Measurements from ENCODE around the gene SNX13.

Gene SNX13

DNA sequence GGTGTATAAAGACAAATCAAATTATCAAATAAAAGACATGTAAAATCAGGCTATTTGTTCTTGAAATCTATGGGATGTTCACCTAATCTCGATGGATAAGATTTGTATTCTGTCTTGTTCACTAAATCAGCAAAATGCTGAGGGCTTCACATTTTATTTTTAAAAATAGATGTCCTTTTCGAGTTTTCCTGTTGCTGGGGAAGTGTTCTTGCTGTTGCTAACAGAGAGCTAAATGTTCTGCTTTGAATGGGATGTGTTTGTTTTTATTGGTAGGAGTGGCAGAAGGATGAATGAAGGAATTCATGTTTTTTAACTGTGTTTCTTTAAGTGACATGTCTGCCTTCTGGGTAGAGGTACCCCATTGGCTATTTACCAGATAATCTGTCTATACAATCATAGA lies 7.3 kb upstream of the SNX13 start:
- H3K4me3 ChIP-seq (ENCODE audit: low read length in 2 of 2): no peak overlapping the region
- H3K27me3 ChIP-seq (ENCODE audit: control insufficient read depth in 2 of 2, insufficient read depth in 2 of 2, low read length in 2 of 2): no peaks in the 10 kb centered on the region
- H3K36me3 ChIP-seq (ENCODE audit: control insufficient read depth in 2 of 2, insufficient read depth in 2 of 2, low read length in 2 of 2): no peaks in the 10 kb centered on the region
- no peaks in the 10 kb centered on the region for H3K9me3 ChIP-seq (ENCODE audit: control insufficient read depth in 2 of 2, low read length in 2 of 2)
- H3K4me1 ChIP-seq (ENCODE audit: control insufficient read depth in 2 of 2, insufficient read depth in 2 of 2, low read length in 2 of 2): no peaks in the 10 kb centered on the region
- no peak overlapping the region for H3K27ac ChIP-seq (ENCODE audit: low read depth in 2 of 2, low read length in 2 of 2)
- H3K9ac ChIP-seq (ENCODE audit: low read depth in 1 of 2, low read length in 2 of 2): no peak overlapping the region

DNA sequence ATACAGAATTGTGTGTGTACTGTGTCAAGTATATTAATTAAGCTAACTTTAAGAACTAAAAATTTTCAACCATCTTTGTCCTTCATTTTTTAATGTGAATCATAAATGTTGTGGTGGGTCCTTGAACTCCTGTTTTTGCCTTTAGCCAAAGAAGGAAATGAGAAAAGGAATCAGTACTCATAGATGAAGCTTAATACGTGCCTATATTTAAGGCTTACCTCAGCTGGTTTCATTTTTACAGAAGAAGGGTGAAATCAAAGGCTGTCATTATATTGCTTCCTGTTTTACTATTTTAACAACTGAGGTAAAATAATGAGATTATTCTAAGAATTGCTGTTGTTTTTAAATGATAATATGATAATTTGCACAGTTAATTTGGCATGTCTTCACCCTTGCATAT lies 6.3 kb upstream of the SNX13 start:
- H3K36me3 ChIP-seq (ENCODE audit: control insufficient read depth in 2 of 2, insufficient read depth in 2 of 2, low read length in 2 of 2): no peaks in the 10 kb centered on the region
- H3K4me3 ChIP-seq (ENCODE audit: low read length in 2 of 2): no peak overlapping the region
- no peaks in the 10 kb centered on the region for H3K9me3 ChIP-seq (ENCODE audit: control insufficient read depth in 2 of 2, low read length in 2 of 2)
- no peak overlapping the region for H3K27ac ChIP-seq (ENCODE audit: low read depth in 2 of 2, low read length in 2 of 2)
- H3K4me1 ChIP-seq (ENCODE audit: control insufficient read depth in 2 of 2, insufficient read depth in 2 of 2, low read length in 2 of 2): no peaks in the 10 kb centered on the region
- no peak overlapping the region for H3K9ac ChIP-seq (ENCODE audit: low read depth in 1 of 2, low read length in 2 of 2)
- H3K27me3 ChIP-seq (ENCODE audit: control insufficient read depth in 2 of 2, insufficient read depth in 2 of 2, low read length in 2 of 2): no peaks in the 10 kb centered on the region

DNA sequence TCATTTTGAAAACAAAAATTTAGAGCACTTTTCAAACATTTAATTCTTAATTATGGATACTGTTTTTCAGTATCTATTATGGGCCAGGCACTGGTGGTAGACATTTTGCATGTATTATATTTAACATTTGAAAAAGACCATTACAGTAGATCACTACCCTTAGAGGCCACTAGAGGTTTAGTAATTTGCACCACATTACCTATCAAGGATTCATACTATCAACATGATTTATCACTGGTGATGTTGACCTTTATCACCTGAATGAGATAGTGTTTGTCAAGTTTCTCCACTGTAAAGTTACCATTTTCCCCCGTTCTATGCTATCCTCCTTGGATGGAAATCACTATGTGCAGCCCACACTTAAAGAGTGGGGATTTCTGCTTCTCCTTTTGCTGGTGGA lies 4.4 kb upstream of the SNX13 start:
- no peaks in the 10 kb centered on the region for H3K36me3 ChIP-seq (ENCODE audit: control insufficient read depth in 2 of 2, insufficient read depth in 2 of 2, low read length in 2 of 2)
- peaks cover 0 to 5% of the 10 kb centered on the region in 2 donors for H3K4me1 ChIP-seq (ENCODE audit: control insufficient read depth in 2 of 2, insufficient read depth in 2 of 2, low read length in 2 of 2)
- no peak overlapping the region for H3K4me3 ChIP-seq (ENCODE audit: low read length in 2 of 2)
- H3K27me3 ChIP-seq (ENCODE audit: control insufficient read depth in 2 of 2, insufficient read depth in 2 of 2, low read length in 2 of 2): no peaks in the 10 kb centered on the region
- no peak overlapping the region for H3K9ac ChIP-seq (ENCODE audit: low read depth in 1 of 2, low read length in 2 of 2)
- H3K9me3 ChIP-seq (ENCODE audit: control insufficient read depth in 2 of 2, low read length in 2 of 2): no peaks in the 10 kb centered on the region
- H3K27ac ChIP-seq (ENCODE audit: low read depth in 2 of 2, low read length in 2 of 2): no peak overlapping the region

DNA sequence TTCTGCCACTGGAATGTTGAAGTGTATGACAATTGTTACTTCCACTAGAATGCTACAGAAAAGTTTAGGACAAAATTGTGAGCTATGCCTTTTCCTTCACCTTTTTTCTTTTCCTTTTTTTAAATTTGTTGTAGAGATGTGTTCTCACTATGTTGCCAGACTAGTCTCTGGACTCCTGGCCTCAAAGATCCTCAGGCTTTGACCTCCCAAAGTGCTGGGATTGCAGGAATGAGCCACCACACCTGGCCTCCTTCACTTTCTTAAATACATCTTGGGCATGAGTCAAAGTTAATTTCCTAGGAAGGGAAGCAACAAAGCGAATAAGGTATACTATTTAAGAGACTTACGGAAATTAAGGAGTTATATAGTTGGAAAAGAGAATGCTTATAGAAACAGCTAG lies 2.7 kb upstream of the SNX13 start:
- Histone ChIP-seq H3K27ac (ENCODE audit: low read depth in 2 of 2, low read length in 2 of 2) (no peak overlapping the region), H3K9me3 (ENCODE audit: control insufficient read depth in 2 of 2, low read length in 2 of 2) (no peaks in the 10 kb centered on the region), H3K36me3 (ENCODE audit: control insufficient read depth in 2 of 2, insufficient read depth in 2 of 2, low read length in 2 of 2) (no peaks in the 10 kb centered on the region), H3K9ac (ENCODE audit: low read depth in 1 of 2, low read length in 2 of 2) (no peak overlapping the region), H3K4me3 (ENCODE audit: low read length in 2 of 2) (no peak overlapping the region), H3K4me1 (ENCODE audit: control insufficient read depth in 2 of 2, insufficient read depth in 2 of 2, low read length in 2 of 2) (peaks cover 0 to 13% of the 10 kb centered on the region in 2 donors), H3K27me3 (ENCODE audit: control insufficient read depth in 2 of 2, insufficient read depth in 2 of 2, low read length in 2 of 2) (no peaks in the 10 kb centered on the region)

DNA sequence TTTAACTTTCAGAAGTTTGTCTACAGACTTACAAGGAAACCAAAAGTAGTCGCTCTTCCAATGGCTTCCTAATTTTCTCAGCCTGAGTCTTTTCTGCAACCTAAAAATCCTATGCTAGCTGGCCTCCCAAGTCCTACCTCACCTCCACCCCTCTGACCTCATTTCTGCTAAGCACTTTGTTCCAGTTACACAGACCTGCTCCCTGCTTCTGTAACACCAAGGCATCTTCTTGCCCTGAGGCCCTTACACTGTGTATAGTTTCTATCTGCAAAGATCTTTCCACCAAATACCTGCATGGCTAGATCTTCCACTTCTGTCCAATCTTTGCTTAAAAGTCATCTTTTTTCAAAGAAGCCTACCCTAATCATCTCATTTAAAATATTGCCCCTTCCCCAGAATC lies 1.9 kb upstream of the SNX13 start:
- Histone ChIP-seq H3K4me1 (ENCODE audit: control insufficient read depth in 2 of 2, insufficient read depth in 2 of 2, low read length in 2 of 2) (peaks cover 0 to 16% of the 10 kb centered on the region in 2 donors), H3K4me3 (ENCODE audit: low read length in 2 of 2) (no peak overlapping the region), H3K9ac (ENCODE audit: low read depth in 1 of 2, low read length in 2 of 2) (no peak overlapping the region), H3K9me3 (ENCODE audit: control insufficient read depth in 2 of 2, low read length in 2 of 2) (no peaks in the 10 kb centered on the region), H3K27me3 (ENCODE audit: control insufficient read depth in 2 of 2, insufficient read depth in 2 of 2, low read length in 2 of 2) (no peaks in the 10 kb centered on the region), H3K27ac (ENCODE audit: low read depth in 2 of 2, low read length in 2 of 2) (no peak overlapping the region), H3K36me3 (ENCODE audit: control insufficient read depth in 2 of 2, insufficient read depth in 2 of 2, low read length in 2 of 2) (no peaks in the 10 kb centered on the region)

DNA sequence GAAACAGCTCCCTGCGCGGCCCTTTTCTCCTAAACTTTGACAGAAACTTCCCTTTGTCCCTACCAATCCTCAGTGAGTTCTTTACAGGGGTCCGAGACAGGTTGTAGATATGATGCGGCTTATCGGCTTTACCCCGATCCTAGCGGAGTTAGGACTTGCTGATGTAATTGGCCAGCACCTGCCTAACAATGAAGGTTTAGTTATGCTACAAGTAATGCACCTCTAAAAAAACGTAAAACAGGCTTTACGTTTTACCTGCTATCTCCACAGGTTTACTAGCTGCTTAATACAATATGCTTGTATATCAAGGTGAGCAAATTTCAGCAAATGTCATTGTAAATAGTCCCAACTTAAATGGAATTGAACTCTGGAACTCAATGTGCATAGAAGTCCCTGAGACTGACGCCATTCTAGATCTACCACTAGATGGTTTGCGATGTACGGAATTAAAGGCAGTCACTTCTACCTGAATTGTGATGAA lies 697 bp upstream of the SNX13 start:
- Histone ChIP-seq H3K4me3 (ENCODE audit: low read length in 2 of 2) (peak overlapping the region; percentile 80 to 98), H3K4me1 (ENCODE audit: control insufficient read depth in 2 of 2, insufficient read depth in 2 of 2, low read length in 2 of 2) (peaks cover 0 to 16% of the 10 kb centered on the region in 2 donors), H3K9me3 (ENCODE audit: control insufficient read depth in 2 of 2, low read length in 2 of 2) (no peaks in the 10 kb centered on the region), H3K9ac (ENCODE audit: low read depth in 1 of 2, low read length in 2 of 2) (peak overlapping the region; percentile 96 to 97), H3K27ac (ENCODE audit: low read depth in 2 of 2, low read length in 2 of 2) (peak overlapping the region; percentile 88 to 92), H3K36me3 (ENCODE audit: control insufficient read depth in 2 of 2, insufficient read depth in 2 of 2, low read length in 2 of 2) (no peaks in the 10 kb centered on the region), H3K27me3 (ENCODE audit: control insufficient read depth in 2 of 2, insufficient read depth in 2 of 2, low read length in 2 of 2) (no peaks in the 10 kb centered on the region)

DNA sequence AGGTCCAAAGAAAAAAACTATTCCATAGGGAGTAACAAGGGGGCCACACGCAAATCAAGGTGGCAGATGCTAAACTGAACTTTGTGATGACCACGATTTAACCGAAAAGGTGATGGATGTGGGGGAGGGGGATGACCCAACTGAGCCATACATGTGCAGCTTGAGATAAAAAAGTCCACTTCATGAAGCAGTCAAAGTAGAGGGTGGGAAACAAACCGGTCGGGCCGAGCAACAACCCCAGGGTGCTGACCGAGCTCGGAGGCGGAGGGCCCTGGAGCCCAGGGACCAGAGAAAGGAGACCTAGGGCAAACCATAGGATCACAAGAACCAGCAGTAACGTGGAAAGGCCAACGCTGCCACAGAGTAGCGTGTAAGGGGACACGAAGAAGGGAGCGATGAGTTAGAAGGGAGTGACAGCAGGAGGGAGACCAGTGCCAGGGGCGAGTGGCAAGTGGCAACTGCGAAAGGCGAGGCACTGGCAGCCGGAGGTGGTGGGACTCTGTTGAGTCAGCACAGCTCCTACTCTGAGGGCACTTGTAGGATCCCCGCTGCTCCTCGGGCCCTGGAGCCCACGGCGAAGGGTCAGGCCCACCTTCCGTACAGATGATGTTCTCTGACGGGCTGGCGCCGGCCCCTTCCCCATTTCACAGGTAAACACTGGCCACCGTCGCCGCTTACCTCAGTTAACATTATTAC lies 540 bp downstream of the SNX13 start:
- peak overlapping the region; percentile 88 to 92 for H3K27ac ChIP-seq (ENCODE audit: low read depth in 2 of 2, low read length in 2 of 2)
- no peaks in the 10 kb centered on the region for H3K36me3 ChIP-seq (ENCODE audit: control insufficient read depth in 2 of 2, insufficient read depth in 2 of 2, low read length in 2 of 2)
- peak overlapping the region; percentile 96 to 97 for H3K9ac ChIP-seq (ENCODE audit: low read depth in 1 of 2, low read length in 2 of 2)
- H3K27me3 ChIP-seq (ENCODE audit: control insufficient read depth in 2 of 2, insufficient read depth in 2 of 2, low read length in 2 of 2): no peaks in the 10 kb centered on the region
- peak overlapping the region; percentile 80 to 98 for H3K4me3 ChIP-seq (ENCODE audit: low read length in 2 of 2)
- H3K9me3 ChIP-seq (ENCODE audit: control insufficient read depth in 2 of 2, low read length in 2 of 2): no peaks in the 10 kb centered on the region
- H3K4me1 ChIP-seq (ENCODE audit: control insufficient read depth in 2 of 2, insufficient read depth in 2 of 2, low read length in 2 of 2): peaks cover 0 to 16% of the 10 kb centered on the region in 2 donors

DNA sequence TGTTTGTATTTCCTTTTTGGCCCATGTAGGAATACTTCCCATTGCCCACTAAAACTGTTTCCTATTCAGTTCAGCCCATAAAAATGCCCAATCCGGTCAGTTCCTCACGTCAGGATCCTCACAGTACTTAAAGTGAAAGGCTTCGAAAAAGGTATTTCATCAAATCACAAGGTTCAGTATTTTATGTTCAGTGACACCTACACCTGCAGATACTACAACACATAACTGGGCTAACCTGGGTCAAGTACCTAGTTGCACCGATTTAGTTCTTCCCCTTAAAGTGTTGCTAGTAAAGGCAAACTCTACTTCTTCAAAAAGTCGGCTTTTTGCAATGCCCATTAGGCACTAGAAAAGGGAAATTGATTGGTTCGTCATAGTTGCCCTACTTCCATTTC lies 1.1 kb downstream of the SNX13 start:
- peaks cover 0 to 16% of the 10 kb centered on the region in 2 donors for H3K4me1 ChIP-seq (ENCODE audit: control insufficient read depth in 2 of 2, insufficient read depth in 2 of 2, low read length in 2 of 2)
- H3K9me3 ChIP-seq (ENCODE audit: control insufficient read depth in 2 of 2, low read length in 2 of 2): no peaks in the 10 kb centered on the region
- peak overlapping the region; percentile 96 to 97 for H3K9ac ChIP-seq (ENCODE audit: low read depth in 1 of 2, low read length in 2 of 2)
- no peaks in the 10 kb centered on the region for H3K36me3 ChIP-seq (ENCODE audit: control insufficient read depth in 2 of 2, insufficient read depth in 2 of 2, low read length in 2 of 2)
- peak overlapping the region; percentile 88 to 92 for H3K27ac ChIP-seq (ENCODE audit: low read depth in 2 of 2, low read length in 2 of 2)
- peak overlapping the region; percentile 80 to 98 for H3K4me3 ChIP-seq (ENCODE audit: low read length in 2 of 2)
- no peaks in the 10 kb centered on the region for H3K27me3 ChIP-seq (ENCODE audit: control insufficient read depth in 2 of 2, insufficient read depth in 2 of 2, low read length in 2 of 2)

DNA sequence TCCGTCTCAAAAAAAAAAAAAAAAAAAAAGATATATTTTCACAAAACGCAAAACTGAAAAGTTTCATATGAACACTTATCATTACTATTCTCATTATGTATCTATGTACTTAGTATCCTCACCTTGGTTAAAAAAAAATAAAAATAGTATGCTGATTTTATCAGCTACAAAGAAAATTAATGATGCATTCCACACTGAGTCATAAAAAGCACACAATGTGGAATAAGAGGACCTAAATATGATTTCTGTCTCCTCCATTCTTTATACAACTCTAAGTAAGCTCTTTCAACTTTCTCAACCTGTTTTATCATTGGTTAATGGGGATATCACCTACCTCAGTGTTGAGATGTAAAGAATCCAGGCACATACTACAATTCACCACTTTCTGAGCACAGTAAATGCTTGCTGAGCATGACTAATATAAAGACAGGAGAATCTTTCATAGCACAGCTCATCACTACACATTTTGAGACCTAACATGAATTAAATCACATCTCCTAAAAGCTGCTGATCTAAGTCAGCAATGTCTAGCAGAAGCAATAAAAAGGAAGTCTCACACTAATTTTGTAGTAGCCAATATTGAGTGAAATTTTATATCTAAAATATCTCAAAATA lies 2.7 kb downstream of the SNX13 start:
- Histone ChIP-seq H3K9me3 (ENCODE audit: control insufficient read depth in 2 of 2, low read length in 2 of 2) (no peaks in the 10 kb centered on the region), H3K9ac (ENCODE audit: low read depth in 1 of 2, low read length in 2 of 2) (no peak overlapping the region), H3K36me3 (ENCODE audit: control insufficient read depth in 2 of 2, insufficient read depth in 2 of 2, low read length in 2 of 2) (no peaks in the 10 kb centered on the region), H3K4me1 (ENCODE audit: control insufficient read depth in 2 of 2, insufficient read depth in 2 of 2, low read length in 2 of 2) (peaks cover 0 to 16% of the 10 kb centered on the region in 2 donors), H3K27me3 (ENCODE audit: control insufficient read depth in 2 of 2, insufficient read depth in 2 of 2, low read length in 2 of 2) (no peaks in the 10 kb centered on the region), H3K27ac (ENCODE audit: low read depth in 2 of 2, low read length in 2 of 2) (no peak overlapping the region), H3K4me3 (ENCODE audit: low read length in 2 of 2) (peak overlapping the region in 1 of 2 donors; percentile 98)

DNA sequence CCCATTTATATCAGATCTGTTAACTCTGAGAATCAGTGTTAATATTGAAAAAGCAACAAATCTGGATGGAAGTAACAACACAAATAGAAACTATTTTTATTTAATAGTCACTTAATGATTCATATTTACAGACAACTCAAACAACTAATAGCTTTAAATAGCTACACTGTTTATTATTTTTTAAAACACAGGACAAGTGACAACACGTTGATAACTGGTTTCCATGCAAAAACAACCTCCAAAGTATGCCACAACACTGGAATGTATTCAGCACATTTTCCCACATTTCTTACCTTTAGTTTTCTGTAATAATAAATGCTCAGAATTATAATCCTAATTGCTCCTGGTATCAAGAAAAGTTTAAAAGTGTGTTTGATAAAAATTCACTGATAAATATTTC lies 4.0 kb downstream of the SNX13 start:
- Histone ChIP-seq H3K9ac (ENCODE audit: low read depth in 1 of 2, low read length in 2 of 2) (no peak overlapping the region), H3K27ac (ENCODE audit: low read depth in 2 of 2, low read length in 2 of 2) (no peak overlapping the region), H3K4me3 (ENCODE audit: low read length in 2 of 2) (no peak overlapping the region), H3K27me3 (ENCODE audit: control insufficient read depth in 2 of 2, insufficient read depth in 2 of 2, low read length in 2 of 2) (no peaks in the 10 kb centered on the region), H3K36me3 (ENCODE audit: control insufficient read depth in 2 of 2, insufficient read depth in 2 of 2, low read length in 2 of 2) (no peaks in the 10 kb centered on the region), H3K9me3 (ENCODE audit: control insufficient read depth in 2 of 2, low read length in 2 of 2) (no peaks in the 10 kb centered on the region), H3K4me1 (ENCODE audit: control insufficient read depth in 2 of 2, insufficient read depth in 2 of 2, low read length in 2 of 2) (peaks cover 0 to 14% of the 10 kb centered on the region in 2 donors)
